RWPE1 (cell line): ENCODE measurements around the gene ARHGEF4.
"Not testable (repeated sequence)": the region's sequence is repeated elsewhere in the genome, so short reads cannot be mapped to it uniquely, and the experiment has no call there.

Source experiments
- CTCF ChIA-PET: fragments of 350-600 bp; sonication (Branson Sonifier 250); formaldehyde crosslinking; extraction: SDS; loops from one replicate; lab custom pipeline; 2021; lab: Yijun Ruan, JAX
- POLR2A ChIA-PET: fragments of 400-600 bp; formaldehyde crosslinking; extraction: SDS; loops from one replicate; lab custom pipeline; 2020; ENCODE audit warnings: antibody characterized with exemption; ENCODE audit not compliant: low non-redundant PET; lab: Yijun Ruan, JAX
- DNase-seq: peaks from one replicate; pipeline ENCODE4 v3.0.0; 2012; ENCODE audit warnings: low spot score
- H3K27ac ChIP-seq: fragments of 450-650 bp; 2 replicates; pipeline ENCODE4 v1.5.1; 2017
- CTCF ChIP-seq: fragments of 450-650 bp; conservative IDR thresholded peaks from 2 replicates; pipeline ENCODE4 v1.5.1; 2017; ENCODE audit warnings: low read depth, mild to moderate bottlenecking

The ARHGEF4 gene

GRCh38 chr2:130898553-130898952, 61.8 kb downstream of the ARHGEF4 start:
- ChIA-PET POLR2A (no interaction called here), CTCF (no interaction called here)
- no peak for DNase-seq

GRCh38 chr2:130899306-130899705, 62.6 kb downstream of the ARHGEF4 start:
- DNase-seq: no peak
- POLR2A ChIA-PET: no interaction called here

More at GRCh38 chr2:130898553-130898952, 61.8 kb downstream of the ARHGEF4 start:
- no peak for TF ChIP-seq CTCF
- H3K27ac ChIP-seq: 0 out of 2 replicates have a peak overlapping the region, but pooled peaks have one; percentile 19

GRCh38 chr2:130901061-130901460, 64.3 kb downstream of the ARHGEF4 start:
- H3K27ac ChIP-seq: no peak overlapping the region; the same call in 1 of the 2 replicates
- ChIA-PET CTCF (interaction anchor here (0.6 kb wide), 1 partner anchor 17 kb away, joined by 3 read pairs; no protein-coding TSS in a partner anchor), POLR2A (no interaction called here)
- no peak for DNase-seq
- no peak for TF ChIP-seq CTCF

More at GRCh38 chr2:130899306-130899705, 62.6 kb downstream of the ARHGEF4 start:
- CTCF ChIA-PET: no interaction called here
- TF ChIP-seq CTCF: no peak
- peak overlapping the region; percentile 21; the same call in 1 of the 2 replicates for H3K27ac ChIP-seq

GRCh38 chr2:130901626-130902025, 64.9 kb downstream of the ARHGEF4 start:
- POLR2A ChIA-PET, DNase-seq, H3K27ac ChIP-seq, CTCF ChIA-PET: not testable (repeated sequence)

GRCh38 chr2:130908832-130909231, 72.1 kb downstream of the ARHGEF4 start:
- no peak overlapping the region for H3K27ac ChIP-seq
- TF ChIP-seq CTCF: no peak
- ChIA-PET POLR2A (no interaction called here), CTCF (no interaction called here)
- no peak for DNase-seq

- ChIA-PET POLR2A (no interaction called here), CTCF (interaction anchor here (1.0 kb wide), 1 partner anchor 113 kb away, joined by 5 read pairs; no protein-coding TSS in a partner anchor)
- no peak for TF ChIP-seq CTCF
- peak overlapping the region; percentile 77 for H3K27ac ChIP-seq
- DNase-seq: no peak
Measured at GRCh38 chr2:130910931-130911330, 74.2 kb downstream of the ARHGEF4 start.

- DNase-seq: peak; percentile 39
- ChIA-PET POLR2A (no interaction called here), CTCF (interaction anchor here (1.0 kb wide), 1 partner anchor 114 kb away, joined by 5 read pairs; no protein-coding TSS in a partner anchor)
- no peak for TF ChIP-seq CTCF
- H3K27ac ChIP-seq: peak overlapping the region; percentile 77
Measured at GRCh38 chr2:130911482-130911881, 74.8 kb downstream of the ARHGEF4 start.
